NOMO-1 (cell line): ENCODE measurements around the gene CFAP43.
"Not testable (repeated sequence)": the region's sequence is repeated elsewhere in the genome, so short reads cannot be mapped to it uniquely, and the experiment has no call there.

Experiments
- DNase-seq, 2 experiments: peaks; one replicate each; lab custom pipeline; 2025; ENCODE audit not compliant: unreplicated experiment in 2 of 2; lab: John Stamatoyannopoulos, UW

CFAP43 gene

DNA sequence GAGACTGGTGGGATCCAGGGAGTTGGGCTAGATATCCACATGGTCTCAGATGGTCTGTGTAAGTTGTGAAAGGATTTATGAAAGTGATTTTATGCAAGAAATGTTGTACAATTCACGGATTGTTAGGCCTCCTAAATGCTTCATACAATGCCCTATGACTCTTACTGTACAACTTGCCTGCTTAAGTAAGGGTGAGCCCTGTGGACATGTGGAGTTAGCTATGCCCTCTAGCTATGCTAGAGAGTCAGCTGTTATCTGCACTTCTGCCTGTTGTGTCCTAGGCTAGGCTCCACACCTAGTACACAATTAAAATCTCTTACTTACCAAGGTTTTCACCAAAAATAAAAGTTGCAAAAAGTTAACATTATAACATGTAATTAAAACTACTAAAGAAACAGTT is 1.7 kb upstream of the CFAP43 start:
- no peak for DNase-seq

DNA sequence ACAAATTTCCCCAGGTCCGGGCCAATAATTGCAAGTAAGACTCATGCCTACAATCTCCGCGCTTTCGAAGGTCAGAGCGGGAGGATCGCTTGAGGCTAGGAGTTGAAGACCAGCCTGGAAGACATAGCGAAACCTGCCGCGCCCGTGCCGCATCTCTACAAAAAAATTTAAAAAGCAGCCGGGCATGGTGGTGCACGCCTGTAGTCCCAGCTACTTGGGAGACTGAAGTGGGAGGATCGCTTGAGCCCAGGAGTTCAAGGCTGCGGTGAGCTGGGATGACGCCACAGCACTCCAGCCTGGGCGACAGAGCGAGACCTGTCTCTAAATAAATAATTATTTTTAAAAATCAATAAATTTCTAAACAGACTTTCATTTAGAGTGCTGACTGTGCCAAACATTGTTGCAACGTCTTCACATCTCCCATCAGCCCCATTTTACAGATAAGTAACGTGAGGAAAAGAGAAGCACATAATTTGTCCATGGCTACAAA is 494 bp upstream of the CFAP43 start:
- DNase-seq: no peak

- DNase-seq: no peak
Measured at GRCh38 chr10:104230490-104230889, 1.7 kb downstream of the CFAP43 start.

GRCh38 chr10:104223304-104223703 is 8.9 kb downstream of the CFAP43 start:
- no peak for DNase-seq

- DNase-seq: no peak
Measured at GRCh38 chr10:104220522-104220921, 11.6 kb downstream of the CFAP43 start.

- peak in 1 of 2 experiments; percentile 17 for DNase-seq
Measured at GRCh38 chr10:104218751-104219150, 13.4 kb downstream of the CFAP43 start.

GRCh38 chr10:104216631-104217030 is 15.5 kb downstream of the CFAP43 start:
- no peak for DNase-seq

- peak in 1 of 2 experiments; percentile 26 for DNase-seq
Measured at GRCh38 chr10:104209575-104210198, 22.5 kb downstream of the CFAP43 start.

DNA sequence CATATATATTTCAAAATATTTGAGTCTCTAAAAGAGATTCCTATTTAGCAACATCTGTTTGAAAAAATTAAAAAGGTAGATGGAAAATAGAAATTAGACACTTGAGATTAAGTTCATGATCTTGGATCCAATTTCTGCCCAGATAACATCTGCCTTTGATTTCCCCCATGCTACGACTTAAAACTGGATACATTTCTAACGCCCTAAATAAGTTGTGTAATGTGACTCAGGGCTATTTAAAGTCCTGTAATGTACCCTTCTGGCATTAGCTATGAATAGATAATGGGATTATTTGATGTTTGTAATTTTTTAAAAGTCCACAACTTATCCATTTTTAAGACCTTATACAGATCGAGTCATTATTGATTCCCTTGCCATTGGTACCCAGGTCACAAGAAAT is 23.4 kb downstream of the CFAP43 start:
- no peak for DNase-seq

GRCh38 chr10:104202231-104202630 is 29.9 kb downstream of the CFAP43 start:
- no peak for DNase-seq

GRCh38 chr10:104201636-104202035 is 30.5 kb downstream of the CFAP43 start:
- DNase-seq: no peak

- DNase-seq: no peak
Measured at GRCh38 chr10:104199567-104199966, 32.6 kb downstream of the CFAP43 start.

DNA sequence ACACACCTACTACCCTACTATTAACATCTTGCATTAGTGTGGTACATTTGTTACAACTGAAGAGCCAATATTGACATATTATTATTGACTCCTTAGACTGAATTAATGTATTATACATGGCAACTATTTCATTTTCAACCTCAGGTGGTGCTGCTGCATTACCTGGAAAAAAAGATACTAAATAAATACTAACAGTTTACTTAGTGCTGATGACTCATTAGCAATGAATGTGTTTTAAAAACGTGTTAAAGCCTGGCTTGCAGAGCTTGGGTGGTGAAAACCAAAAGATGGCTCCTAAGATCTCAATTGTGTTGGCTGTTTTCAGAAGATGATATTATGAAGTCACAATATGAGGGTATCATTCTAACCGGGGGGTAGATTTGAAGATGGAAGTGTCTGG is 34.8 kb downstream of the CFAP43 start:
- DNase-seq: no peak

DNA sequence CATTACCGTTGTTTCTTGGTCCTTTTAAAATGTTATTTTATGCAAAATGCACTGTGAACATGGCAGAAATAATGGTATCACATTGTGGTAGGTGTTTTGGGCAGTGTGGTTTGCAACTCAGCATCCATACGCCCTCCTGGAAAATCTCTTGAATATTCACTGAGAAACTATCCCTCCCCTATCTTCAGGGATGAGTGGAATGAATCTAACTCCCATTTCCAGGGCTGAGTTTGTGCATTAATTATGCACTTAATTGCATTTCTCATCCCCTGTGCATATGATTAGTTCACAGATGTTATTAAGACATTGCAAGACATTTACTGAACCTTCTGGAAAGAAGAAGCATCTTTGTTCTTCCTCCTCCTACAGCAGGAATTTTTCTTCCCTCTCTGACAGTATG is 36.5 kb downstream of the CFAP43 start:
- no peak for DNase-seq

DNA sequence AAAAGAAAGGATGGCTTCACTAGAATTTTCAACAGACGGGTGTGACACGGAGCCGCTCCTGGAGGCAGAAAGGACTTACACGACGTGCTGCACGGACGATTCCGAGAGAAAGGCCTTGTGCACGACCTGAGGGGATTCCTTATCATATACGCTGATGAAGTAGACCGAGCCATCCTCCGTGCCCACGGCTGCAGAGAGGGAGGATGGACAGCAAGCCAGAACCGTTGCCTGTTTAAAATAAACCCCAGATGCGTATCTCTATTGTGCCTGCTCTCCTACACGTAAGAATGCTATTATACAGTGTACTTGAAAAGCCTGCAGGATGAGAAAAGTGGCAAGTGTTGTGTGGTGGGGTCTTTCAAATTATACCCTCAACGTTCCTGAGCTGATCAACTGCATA is 38.4 kb downstream of the CFAP43 start:
- DNase-seq: no peak

DNA sequence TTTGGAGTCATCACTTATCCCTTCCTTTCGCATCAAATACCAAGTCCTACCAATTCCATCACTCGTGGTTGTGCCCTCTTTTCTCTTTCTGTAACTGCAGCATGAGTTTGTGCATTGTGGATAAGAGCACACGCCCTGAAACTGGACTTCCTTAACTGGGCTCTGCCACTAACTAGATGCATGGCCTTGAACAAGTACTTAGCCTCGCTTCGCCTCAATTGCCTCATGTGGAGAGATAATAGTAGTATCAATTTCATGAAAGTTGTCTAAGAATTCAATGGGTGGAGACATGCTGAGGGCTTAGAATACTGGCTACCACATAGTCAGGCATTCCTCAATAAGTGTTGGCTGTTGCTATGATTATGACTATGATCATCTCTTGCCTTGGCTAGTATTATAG is 41.5 kb downstream of the CFAP43 start:
- DNase-seq: no peak

GRCh38 chr10:104183682-104184081 is 48.5 kb downstream of the CFAP43 start:
- no peak for DNase-seq

- not testable (repeated sequence) for DNase-seq
Measured at GRCh38 chr10:104174136-104174535, 58.0 kb downstream of the CFAP43 start.

GRCh38 chr10:104170610-104171254 is 61.4 kb downstream of the CFAP43 start:
- no peak for DNase-seq

DNA sequence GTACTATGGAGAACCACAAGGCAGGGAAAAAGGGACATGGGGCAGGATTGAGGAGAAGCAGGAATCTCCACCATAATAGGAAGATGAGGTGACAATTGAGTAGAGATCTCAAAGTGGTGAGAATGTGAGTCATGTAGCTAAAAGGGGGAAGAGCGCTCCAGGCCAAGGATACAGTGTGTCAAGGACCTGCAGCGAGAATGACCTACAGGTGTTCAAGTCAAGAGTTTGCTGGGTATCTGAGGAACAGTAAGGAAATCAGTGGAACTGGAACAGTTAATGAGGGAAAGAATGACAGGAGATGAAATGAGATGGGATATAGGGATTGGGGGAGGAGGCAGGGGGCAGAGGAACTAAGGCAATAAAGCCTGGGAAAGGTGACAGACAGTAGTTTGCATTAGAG is 76.6 kb downstream of the CFAP43 start:
- DNase-seq: no peak

GRCh38 chr10:104151737-104152136 is 80.4 kb downstream of the CFAP43 start:
- DNase-seq: no peak

DNA sequence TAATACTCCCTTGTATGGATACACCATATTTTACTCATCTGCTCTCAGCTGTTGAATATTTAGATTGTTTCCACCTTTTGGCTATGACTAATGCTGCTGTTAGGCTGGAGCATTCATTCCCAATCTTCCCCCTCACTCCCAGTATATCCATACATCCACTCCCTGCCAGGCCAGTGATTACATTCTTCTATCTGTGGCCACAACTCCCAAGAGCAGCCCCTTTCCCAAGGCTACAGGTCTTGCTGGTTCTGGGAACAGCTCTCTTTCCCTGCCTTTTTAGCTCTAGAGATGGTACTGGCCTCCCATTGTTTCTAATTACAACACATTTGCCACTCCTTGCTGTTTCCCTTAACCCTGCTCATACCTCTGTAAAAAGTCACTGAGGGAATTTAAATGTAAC is 82.0 kb downstream of the CFAP43 start:
- DNase-seq: no peak

DNA sequence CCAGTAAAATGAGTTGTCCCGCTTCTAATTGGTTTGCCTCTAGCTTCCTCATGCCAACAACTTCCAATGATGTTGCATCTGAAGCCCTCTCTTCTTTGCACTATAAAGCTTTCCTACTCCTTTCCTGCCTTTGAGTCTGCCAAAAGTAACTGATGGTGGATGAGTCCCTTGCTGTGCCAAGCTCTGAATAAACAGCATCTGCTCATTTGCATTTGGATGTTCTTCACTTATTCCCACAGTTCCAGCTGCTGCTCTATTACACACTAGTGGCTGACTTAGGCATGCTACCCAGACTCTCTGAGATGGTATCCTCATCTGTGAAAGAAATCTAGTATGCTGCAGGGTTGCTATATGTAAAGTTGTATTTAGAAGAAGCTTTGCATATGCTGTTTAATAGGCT is 85.3 kb downstream of the CFAP43 start:
- DNase-seq: no peak
